GM19467 (cell line): ENCODE results near the gene ZNFX1.

Experiments
- ATAC-seq: cut with Tn5 transposase; IDR thresholded peaks from one replicate; pipeline ENCODE4 v1.9.1; 2021; ENCODE audit warnings: mild to moderate bottlenecking, moderate library complexity; ENCODE audit not compliant: unreplicated experiment

ZNFX1 gene

GRCh38 chr20:49293122-49293521, 15.3 kb upstream of the ZNFX1 start:
- no peak for ATAC-seq

- ATAC-seq, result no peak
Measured at GRCh38 chr20:49292010-49292409, 14.2 kb upstream of the ZNFX1 start.

- no peak for ATAC-seq
Measured at GRCh38 chr20:49291200-49291599, 13.3 kb upstream of the ZNFX1 start.

GRCh38 chr20:49290608-49291191, 12.8 kb upstream of the ZNFX1 start:
- ATAC-seq, result no peak

- ATAC-seq, result no peak
Measured at GRCh38 chr20:49288784-49289696, 11.2 kb upstream of the ZNFX1 start.

GRCh38 chr20:49288250-49288751, 10.4 kb upstream of the ZNFX1 start:
- no peak for ATAC-seq

- ATAC-seq, result no peak
Measured at GRCh38 chr20:49287555-49288249, 9.8 kb upstream of the ZNFX1 start.

- no peak for ATAC-seq
Measured at GRCh38 chr20:49286689-49287551, 9.1 kb upstream of the ZNFX1 start.

- ATAC-seq, result no peak
Measured at GRCh38 chr20:49285813-49286494, 8.1 kb upstream of the ZNFX1 start.

GRCh38 chr20:49285233-49285668, 7.4 kb upstream of the ZNFX1 start:
- no peak for ATAC-seq

- ATAC-seq, result no peak
Measured at GRCh38 chr20:49284818-49285217, 7.0 kb upstream of the ZNFX1 start.

GRCh38 chr20:49283703-49284625, 6.1 kb upstream of the ZNFX1 start:
- ATAC-seq, result no peak

- no peak for ATAC-seq
Measured at GRCh38 chr20:49283176-49283702, 5.4 kb upstream of the ZNFX1 start.

GRCh38 chr20:49282584-49283171, 4.8 kb upstream of the ZNFX1 start:
- no peak for ATAC-seq

GRCh38 chr20:49281913-49282467, 4.1 kb upstream of the ZNFX1 start:
- ATAC-seq, result no peak

GRCh38 chr20:49281059-49281912, 3.4 kb upstream of the ZNFX1 start:
- no peak for ATAC-seq

- no peak for ATAC-seq
Measured at GRCh38 chr20:49280463-49281058, 2.7 kb upstream of the ZNFX1 start.
